IPS-NIHi7 (cell line): Measurements from ENCODE around the gene CYP1A2.
"Not testable (repeated sequence)": the region's sequence is repeated elsewhere in the genome, so short reads cannot be mapped to it uniquely, and the experiment has no call there.

Source experiments
- DNase-seq: peaks from one replicate; pipeline ENCODE4 v3.0.0; 2012; ENCODE audit warnings: mixed read lengths; ENCODE audit errors: extremely low spot score

Gene CYP1A2

GRCh38 chr15:74738239-74738638, 10.4 kb upstream of the CYP1A2 start:
- DNase-seq: not testable (repeated sequence)

GRCh38 chr15:74742422-74742821, 6.2 kb upstream of the CYP1A2 start:
- DNase-seq: no peak

- DNase-seq: no peak
Measured at GRCh38 chr15:74746389-74746788, 2.3 kb upstream of the CYP1A2 start.

GRCh38 chr15:74749832-74750231, 1.2 kb downstream of the CYP1A2 start:
- DNase-seq: no peak

- no peak for DNase-seq
Measured at GRCh38 chr15:74750751-74751150, 2.1 kb downstream of the CYP1A2 start.

GRCh38 chr15:74752011-74752410, 3.4 kb downstream of the CYP1A2 start:
- DNase-seq: no peak

- no peak for DNase-seq
Measured at GRCh38 chr15:74752531-74752930, 3.9 kb downstream of the CYP1A2 start.

GRCh38 chr15:74754593-74755215, 6.1 kb downstream of the CYP1A2 start:
- DNase-seq: no peak

- no peak for DNase-seq
Measured at GRCh38 chr15:74758736-74759135, 10.1 kb downstream of the CYP1A2 start.

- DNase-seq: no peak
Measured at GRCh38 chr15:74762791-74763150, 14.1 kb downstream of the CYP1A2 start.

GRCh38 chr15:74763416-74763815, 14.8 kb downstream of the CYP1A2 start:
- DNase-seq: no peak

GRCh38 chr15:74767167-74768098, 18.8 kb downstream of the CYP1A2 start:
- no peak for DNase-seq

- DNase-seq: no peak
Measured at GRCh38 chr15:74768099-74768770, 19.6 kb downstream of the CYP1A2 start.

GRCh38 chr15:74768771-74769342, 20.2 kb downstream of the CYP1A2 start:
- DNase-seq: peak; percentile 83

- no peak for DNase-seq
Measured at GRCh38 chr15:74769463-74770025, 20.9 kb downstream of the CYP1A2 start.

- DNase-seq: no peak
Measured at GRCh38 chr15:74770211-74770903, 21.7 kb downstream of the CYP1A2 start.

- no peak for DNase-seq
Measured at GRCh38 chr15:74773329-74773728, 24.7 kb downstream of the CYP1A2 start.

GRCh38 chr15:74773731-74774252, 25.1 kb downstream of the CYP1A2 start:
- no peak for DNase-seq

- DNase-seq: no peak
Measured at GRCh38 chr15:74775132-74775562, 26.5 kb downstream of the CYP1A2 start.

- no peak for DNase-seq
Measured at GRCh38 chr15:74775894-74776293, 27.2 kb downstream of the CYP1A2 start.
